Caco-2 (cell line): ENCODE measurements around the gene DSG4. TPM values are rescaled to one million over a fixed set of nuclear protein-coding genes. Genes with fewer than 3 reads are reported as not detected.
A peak's percentile ranks its signal among the peaks of the same experiment; 100 is the strongest.

Experiments
- BruUV-seq: library from RNA; stranded (reverse); fragments of 400-500 nt; replicated peaks from 2 replicates; lab custom pipeline; 2021; lab: Mats Ljungman, UMichigan
- CTCF ChIA-PET: fragments of 300-600 bp; sonication (Branson Sonifier 250); formaldehyde crosslinking; loops from one replicate; lab custom pipeline; 2022; ENCODE audit warnings: antibody characterized with exemption; lab: Charles Lee
- POLR2A ChIA-PET: fragments of 300-600 bp; sonication (Branson Sonifier 250); formaldehyde crosslinking; loops from one replicate; lab custom pipeline; 2022; ENCODE audit warnings: antibody characterized with exemption; lab: Charles Lee
- DNase-seq, 2 experiments: peaks; one replicate each; pipeline versions ENCODE4 v3.0.0 to v3.0.0-alpha.2; 2020 to 2022
- H3K27me3 ChIP-seq: replicated peaks from 2 replicates; pipeline ENCODE4 v1.6.0; 2011; ENCODE audit warnings: low read length; ENCODE audit not compliant: control insufficient read depth, insufficient read depth
- H3K36me3 ChIP-seq: 2 replicates; pipeline ENCODE4 v1.5.1; 2011; ENCODE audit warnings: low read length; ENCODE audit not compliant: control insufficient read depth, insufficient read depth
- H3K4me1 ChIP-seq: fragments of 250-450 bp; sonication (Bioruptor Pico); 2 replicates; pipeline ENCODE4 v1.5.1; 2020; ENCODE audit warnings: mild to moderate bottlenecking
- H3K4me3 ChIP-seq: 2 replicates; pipeline ENCODE4 v1.5.1; 2011; ENCODE audit warnings: low read depth, mild to moderate bottlenecking, control low read depth, low read length
- H3K9me3 ChIP-seq: fragments of 250-450 bp; sonication (Bioruptor Pico); 2 replicates; pipeline ENCODE4 v1.5.1; 2020; ENCODE audit warnings: mild to moderate bottlenecking, moderate library complexity
- H3K27ac Mint-ChIP-seq: one replicate; pipeline ENCODE4 v1.8.0; 2022; ENCODE audit warnings: mixed read lengths; ENCODE audit not compliant: unreplicated experiment
- H3K27me3 Mint-ChIP-seq: one replicate; pipeline ENCODE4 v1.8.0; 2022; ENCODE audit warnings: mixed read lengths; ENCODE audit not compliant: insufficient read depth, unreplicated experiment
- H3K36me3 Mint-ChIP-seq: one replicate; pipeline ENCODE4 v1.8.0; 2022; ENCODE audit warnings: mild to moderate bottlenecking, mixed read lengths; ENCODE audit not compliant: insufficient read depth, unreplicated experiment
- H3K4me1 Mint-ChIP-seq: one replicate; pipeline ENCODE4 v1.8.0; 2022; ENCODE audit warnings: low read depth, mixed read lengths; ENCODE audit not compliant: unreplicated experiment
- H3K4me3 Mint-ChIP-seq: one replicate; pipeline ENCODE4 v1.8.0; 2022; ENCODE audit warnings: mild to moderate bottlenecking, moderate library complexity, mixed read lengths; ENCODE audit not compliant: unreplicated experiment
- H3K9me3 Mint-ChIP-seq: one replicate; pipeline ENCODE4 v1.8.0; 2022; ENCODE audit warnings: mixed read lengths; ENCODE audit not compliant: unreplicated experiment
- intact Hi-C: fragments of 100-400 bp; cut with micrococcal nuclease; formaldehyde crosslinking; loops from one replicate; pipeline ENCODE4 v1.10.0; 2022; ENCODE audit not compliant: unreplicated experiment
- total RNA-seq: library from RNA; stranded (reverse); gene quantifications from 2 replicates; pipeline ENCODE4 v1.2.3, GENCODE V29; 2022
- TF ChIP-seq, protein P1 (sequence below), 2 experiments: fragments of 200-600 bp in 1 of 2; IDR thresholded peaks; 1 replicate in 1 of 2; 2 replicates in 1 of 2; pipeline versions ENCODE4 v1.5.1 to v1.8.0; 2011 to 2022; ENCODE audit warnings: antibody characterized with exemption in 1 of 2, control low read depth in 1 of 2, inconsistent platforms in 1 of 2, low read depth in 1 of 2, low read length in 1 of 2, mild to moderate bottlenecking in 1 of 2, moderate library complexity in 1 of 2; ENCODE audit not compliant: insufficient read depth in 1 of 2, severe bottlenecking in 1 of 2, unreplicated experiment in 1 of 2

The DSG4 gene
- total RNA-seq, 1 experiment from 2014 or later: not detected

DNA sequence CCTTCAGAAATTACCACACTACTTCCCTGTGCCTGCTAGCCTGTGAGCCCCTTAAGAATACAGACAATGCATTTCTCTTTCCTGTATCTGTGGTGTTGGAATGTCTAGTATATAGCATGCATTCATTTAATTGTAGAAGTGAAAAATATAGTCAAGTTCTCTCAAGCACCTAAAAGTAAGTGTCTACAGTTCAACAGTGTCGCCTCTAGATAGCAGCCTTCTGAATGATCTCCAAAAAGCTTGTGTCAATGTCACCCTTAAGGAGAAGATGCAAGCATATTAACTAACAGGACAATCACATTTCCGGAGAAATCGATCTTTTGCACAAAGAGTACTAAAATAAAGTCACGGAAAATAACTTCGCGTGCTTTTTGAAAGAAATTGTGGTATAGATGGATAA lies 43.5 kb downstream of the DSG4 start:
- no peaks in the 10 kb centered on the region for H3K9me3 ChIP-seq
- Mint-ChIP-seq H3K27me3 (no peaks in the 10 kb centered on the region), H3K9me3 (no peaks in the 10 kb centered on the region), H3K4me3 (no peak overlapping the region), H3K4me1 (peaks cover 7% of the 10 kb centered on the region), H3K27ac (no peak overlapping the region), H3K36me3 (no peaks in the 10 kb centered on the region)
- no peak overlapping the region for H3K4me3 ChIP-seq
- H3K36me3 ChIP-seq: no peaks in the 10 kb centered on the region
- ChIA-PET POLR2A (no interaction called here), CTCF (interaction anchor here (0.6 kb wide), 1 partner anchor 15 kb away, joined by 3 read pairs; no protein-coding TSS in a partner anchor)
- no peaks in the 10 kb centered on the region for H3K27me3 ChIP-seq
- intact Hi-C loops: no loop called here
- TF ChIP-seq, protein P1, sequence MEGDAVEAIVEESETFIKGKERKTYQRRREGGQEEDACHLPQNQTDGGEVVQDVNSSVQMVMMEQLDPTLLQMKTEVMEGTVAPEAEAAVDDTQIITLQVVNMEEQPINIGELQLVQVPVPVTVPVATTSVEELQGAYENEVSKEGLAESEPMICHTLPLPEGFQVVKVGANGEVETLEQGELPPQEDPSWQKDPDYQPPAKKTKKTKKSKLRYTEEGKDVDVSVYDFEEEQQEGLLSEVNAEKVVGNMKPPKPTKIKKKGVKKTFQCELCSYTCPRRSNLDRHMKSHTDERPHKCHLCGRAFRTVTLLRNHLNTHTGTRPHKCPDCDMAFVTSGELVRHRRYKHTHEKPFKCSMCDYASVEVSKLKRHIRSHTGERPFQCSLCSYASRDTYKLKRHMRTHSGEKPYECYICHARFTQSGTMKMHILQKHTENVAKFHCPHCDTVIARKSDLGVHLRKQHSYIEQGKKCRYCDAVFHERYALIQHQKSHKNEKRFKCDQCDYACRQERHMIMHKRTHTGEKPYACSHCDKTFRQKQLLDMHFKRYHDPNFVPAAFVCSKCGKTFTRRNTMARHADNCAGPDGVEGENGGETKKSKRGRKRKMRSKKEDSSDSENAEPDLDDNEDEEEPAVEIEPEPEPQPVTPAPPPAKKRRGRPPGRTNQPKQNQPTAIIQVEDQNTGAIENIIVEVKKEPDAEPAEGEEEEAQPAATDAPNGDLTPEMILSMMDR (IDR thresholded peaks at IDR 0.05; ENCODE audit: insufficient read depth in 1 of 2, low read depth in 1 of 2, low read length in 1 of 2, severe bottlenecking in 1 of 2, unreplicated experiment in 1 of 2): no peak
- DNase-seq: no peak
- BruUV-seq: no TSS peak
- no peaks in the 10 kb centered on the region for H3K4me1 ChIP-seq

- no peak overlapping the region for H3K27ac Mint-ChIP-seq
- no peak for DNase-seq
- H3K27me3 Mint-ChIP-seq: no peaks in the 10 kb centered on the region
- peaks cover 7% of the 10 kb centered on the region for H3K4me1 Mint-ChIP-seq
- POLR2A ChIA-PET: no interaction called here
- Histone ChIP-seq H3K36me3 (no peaks in the 10 kb centered on the region), H3K27me3 (no peaks in the 10 kb centered on the region), H3K9me3 (no peaks in the 10 kb centered on the region), H3K4me1 (no peaks in the 10 kb centered on the region), H3K4me3 (no peak overlapping the region)
- TF ChIP-seq, protein P1 (IDR thresholded peaks at IDR 0.05; ENCODE audit: insufficient read depth in 1 of 2, low read depth in 1 of 2, low read length in 1 of 2, severe bottlenecking in 1 of 2, unreplicated experiment in 1 of 2): no peak
- no TSS peak for BruUV-seq
- no peak overlapping the region for H3K4me3 Mint-ChIP-seq
- intact Hi-C loops: no loop called here
- H3K36me3 Mint-ChIP-seq: no peaks in the 10 kb centered on the region
- CTCF ChIA-PET: interaction anchor here (0.6 kb wide), 1 partner anchor 16 kb away, joined by 3 read pairs; no protein-coding TSS in a partner anchor
- H3K9me3 Mint-ChIP-seq: no peaks in the 10 kb centered on the region
Measured at GRCh38 chr18:31420524-31420923, 43.9 kb downstream of the DSG4 start.

DNA sequence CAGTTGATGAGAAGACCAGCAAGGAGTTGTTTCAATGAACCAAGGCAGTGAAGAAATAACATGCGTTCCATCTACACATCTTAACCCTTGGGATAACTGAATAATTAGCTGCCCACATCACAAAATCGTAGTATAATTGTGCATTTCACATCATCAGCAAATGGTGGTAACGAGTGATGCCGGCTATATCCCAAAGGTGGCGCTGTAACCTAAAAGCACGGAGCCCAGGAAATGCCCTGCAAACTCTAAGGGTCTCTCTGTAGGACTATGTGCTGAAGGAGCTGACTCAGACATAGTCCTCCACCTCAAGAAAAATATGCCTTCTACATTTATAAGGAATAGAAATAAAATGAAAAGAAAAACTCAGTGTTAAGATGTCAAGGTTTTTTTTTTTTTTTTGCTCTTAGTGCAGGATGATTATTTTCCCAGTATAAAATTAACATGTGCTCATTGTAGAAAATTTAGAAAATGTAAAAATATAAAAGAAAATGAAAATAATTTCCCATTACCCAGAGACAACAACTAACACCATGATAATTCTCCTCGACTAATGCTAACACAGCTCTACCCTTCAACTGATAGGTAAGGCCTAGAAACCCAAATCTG lies 47.9 kb downstream of the DSG4 start:
- ChIA-PET CTCF (interaction anchor here (0.5 to 1.2 kb wide), 4 partner anchors 12 to 223 kb away, joined by 3 to 5 read pairs (median 4); no protein-coding TSS in a partner anchor), POLR2A (no interaction called here)
- no peak overlapping the region for H3K4me3 ChIP-seq
- intact Hi-C loops: loop anchor here (1.0 to 2.0 kb wide), 3 partner anchors 82 to 454 kb away; no protein-coding TSS in a partner anchor
- Mint-ChIP-seq H3K9me3 (no peaks in the 10 kb centered on the region), H3K4me1 (peaks cover 11% of the 10 kb centered on the region), H3K27ac (no peak overlapping the region), H3K27me3 (no peaks in the 10 kb centered on the region), H3K4me3 (no peak overlapping the region), H3K36me3 (no peaks in the 10 kb centered on the region)
- no peaks in the 10 kb centered on the region for H3K27me3 ChIP-seq
- peaks cover 10% of the 10 kb centered on the region; the same call in 1 of the 2 replicates for H3K4me1 ChIP-seq
- TF ChIP-seq, protein P1 (IDR thresholded peaks at IDR 0.05; ENCODE audit: insufficient read depth in 1 of 2, low read depth in 1 of 2, low read length in 1 of 2, severe bottlenecking in 1 of 2, unreplicated experiment in 1 of 2): peak; percentile 53
- no TSS peak for BruUV-seq
- no peaks in the 10 kb centered on the region for H3K9me3 ChIP-seq
- H3K36me3 ChIP-seq: no peaks in the 10 kb centered on the region
- DNase-seq: peak; percentile 21 to 31
